COR-L47 (cell line): ENCODE results near the gene OR13C5.

Experiments used
- DNase-seq: peaks from one replicate; lab custom pipeline; 2025; lab: John Stamatoyannopoulos, UW

Gene OR13C5

DNA sequence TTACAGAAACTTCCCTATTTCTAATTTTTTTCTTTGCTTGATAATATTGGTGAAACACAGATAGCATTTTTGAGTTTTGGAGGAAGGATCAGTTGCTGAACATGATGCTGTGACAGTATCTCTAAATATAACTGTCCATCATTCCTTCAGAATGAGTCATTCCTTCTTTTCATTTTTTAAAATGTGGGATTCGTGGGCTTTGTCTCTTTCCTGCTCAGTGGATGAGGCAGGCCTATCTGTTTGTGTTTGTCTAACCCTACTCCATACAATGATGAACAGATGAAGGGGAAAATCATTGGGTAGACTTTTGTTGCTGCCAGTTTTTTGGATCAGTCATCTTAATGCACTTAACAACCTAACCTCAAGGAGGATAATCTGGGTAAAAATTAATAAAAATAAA lies 46.0 kb downstream of the OR13C5 start:
- no peak for DNase-seq
